CD4-positive, alpha-beta T cell (primary cell): Measurements from ENCODE around the gene RBP5. TPM values are rescaled to one million over a fixed set of nuclear protein-coding genes. Genes with fewer than 3 reads are reported as not detected.

ENCODE experiments used
- ATAC-seq: fragments of 200-7000 bp; cut with Tn5 transposase; one replicate; pipeline ENCODE4 v1.10.0; 2022; ENCODE audit warnings: mild to moderate bottlenecking; ENCODE audit not compliant: poor library complexity
- CTCF ChIA-PET: fragments of 350-600 bp; sonication (Branson Sonifier 250); formaldehyde crosslinking; loops from one replicate; lab custom pipeline; 2021; ENCODE audit warnings: antibody characterized with exemption, inconsistent platforms; lab: Charles Lee
- POLR2A ChIA-PET: fragments of 350-600 bp; sonication (Branson Sonifier 250); formaldehyde crosslinking; loops from one replicate; lab custom pipeline; 2021; ENCODE audit warnings: antibody characterized with exemption, inconsistent platforms; lab: Charles Lee
- DNase-seq, 14 experiments: peaks; one replicate each; pipeline ENCODE4 v3.0.0-alpha.2; 2013 to 2020; ENCODE audit warnings: mixed read lengths in 2 of 14
- H3K27ac ChIP-seq, 2 donors: one replicate each; pipeline versions ENCODE4 v1.5.1 to v1.7.0; 2013; ENCODE audit warnings: low read length in 2 of 2, low read depth in 1 of 2, mild to moderate bottlenecking in 1 of 2
- H3K27me3 ChIP-seq, 2 experiments: 1 replicate in 1 of 2; 2 replicates in 1 of 2; pipeline versions ENCODE4 v1.6.1 to v1.7.0; 2013; ENCODE audit warnings: low read length in 2 of 2, control low read depth in 1 of 2, mild to moderate bottlenecking in 1 of 2, moderate library complexity in 1 of 2; ENCODE audit not compliant: insufficient read depth in 2 of 2, control insufficient read depth in 1 of 2
- H3K36me3 ChIP-seq: one replicate; pipeline ENCODE4 v1.6.1; 2013; ENCODE audit warnings: low read length, control low read depth; ENCODE audit not compliant: insufficient read depth
- H3K4me1 ChIP-seq: one replicate; pipeline ENCODE4 v1.6.1; 2013; ENCODE audit warnings: low read length, control low read depth; ENCODE audit not compliant: insufficient read depth
- H3K4me3 ChIP-seq: one replicate; pipeline ENCODE4 v1.5.1; 2013; ENCODE audit warnings: mild to moderate bottlenecking, low read length, moderate library complexity
- H3K9me3 ChIP-seq, 2 experiments: 1 replicate in 1 of 2; 2 replicates in 1 of 2; pipeline versions ENCODE4 v1.6.1 to v1.7.0; 2013; ENCODE audit warnings: low read length in 2 of 2, mild to moderate bottlenecking in 2 of 2, control low read depth in 1 of 2, moderate library complexity in 1 of 2; ENCODE audit not compliant: control insufficient read depth in 1 of 2, insufficient read depth in 1 of 2
- H3K27ac Mint-ChIP-seq: one replicate; pipeline ENCODE4 v1.8.0; 2020; ENCODE audit warnings: mixed read lengths
- H3K27me3 Mint-ChIP-seq: one replicate; pipeline ENCODE4 v1.8.0; 2021; ENCODE audit warnings: mixed read lengths
- H3K36me3 Mint-ChIP-seq: one replicate; pipeline ENCODE4 v1.8.0; 2021; ENCODE audit warnings: low read depth, mixed read lengths
- H3K4me1 Mint-ChIP-seq: one replicate; pipeline ENCODE4 v1.8.0; 2021; ENCODE audit warnings: low read depth, mixed read lengths
- H3K4me3 Mint-ChIP-seq: one replicate; pipeline ENCODE4 v1.8.0; 2020; ENCODE audit warnings: mild to moderate bottlenecking, mixed read lengths
- H3K9me3 Mint-ChIP-seq: one replicate; pipeline ENCODE4 v1.8.0; 2020; ENCODE audit warnings: mixed read lengths
- CTCF ChIP-seq: fragments of 200-600 bp; IDR thresholded peaks from one replicate; pipeline ENCODE4 v1.8.0; 2022; ENCODE audit warnings: antibody characterized with exemption, mild to moderate bottlenecking
- intact Hi-C, 2 experiments: fragments of 100-400 bp; cut with DNase I in 1 of 2; cut with micrococcal nuclease in 1 of 2; formaldehyde crosslinking; loops; one replicate each; pipeline versions ENCODE4 v1.15.1 to v1.9.0; 2023 to 2025; cut with DNase I, micrococcal nuclease
- total RNA-seq, 174 experiments: library from RNA in 2 of 174; stranded (reverse) in 2 of 174; gene quantifications; one replicate each; pipeline ENCODE4 v1.2.3 and lab custom pipeline; 2021 to 2026

The RBP5 gene
- total RNA-seq, 2 experiments from 2014 or later: not detected

GRCh38 chr12:7143564-7143963 lies 14.9 kb upstream of the RBP5 start:
- ChIA-PET POLR2A (interaction anchor here (0.8 kb wide), 1 partner anchor 198 kb away, joined by 3 read pairs; no protein-coding TSS in a partner anchor), CTCF (no interaction called here)
- H3K4me1 Mint-ChIP-seq: no peaks in the 10 kb centered on the region
- ATAC-seq (no peak), DNase-seq (no peak)
- H3K9me3 Mint-ChIP-seq: no peaks in the 10 kb centered on the region
- H3K4me3 Mint-ChIP-seq: no peak overlapping the region
- no peak overlapping the region for H3K4me3 ChIP-seq
- H3K4me1 ChIP-seq: no peaks in the 10 kb centered on the region
- H3K9me3 ChIP-seq: no peaks in the 10 kb centered on the region
- H3K27me3 Mint-ChIP-seq: no peaks in the 10 kb centered on the region
- H3K36me3 ChIP-seq: peaks cover 60% of the 10 kb centered on the region
- peaks cover 72% of the 10 kb centered on the region for H3K36me3 Mint-ChIP-seq
- H3K27ac Mint-ChIP-seq: no peak overlapping the region
- H3K27me3 ChIP-seq: no peaks in the 10 kb centered on the region
- no peak for TF ChIP-seq CTCF
- H3K27ac ChIP-seq: no peak overlapping the region
- intact Hi-C loops: loop anchor here in 1 of 2 experiments (2.0 kb wide), 1 partner anchor 317 kb away; no protein-coding TSS in a partner anchor

DNA sequence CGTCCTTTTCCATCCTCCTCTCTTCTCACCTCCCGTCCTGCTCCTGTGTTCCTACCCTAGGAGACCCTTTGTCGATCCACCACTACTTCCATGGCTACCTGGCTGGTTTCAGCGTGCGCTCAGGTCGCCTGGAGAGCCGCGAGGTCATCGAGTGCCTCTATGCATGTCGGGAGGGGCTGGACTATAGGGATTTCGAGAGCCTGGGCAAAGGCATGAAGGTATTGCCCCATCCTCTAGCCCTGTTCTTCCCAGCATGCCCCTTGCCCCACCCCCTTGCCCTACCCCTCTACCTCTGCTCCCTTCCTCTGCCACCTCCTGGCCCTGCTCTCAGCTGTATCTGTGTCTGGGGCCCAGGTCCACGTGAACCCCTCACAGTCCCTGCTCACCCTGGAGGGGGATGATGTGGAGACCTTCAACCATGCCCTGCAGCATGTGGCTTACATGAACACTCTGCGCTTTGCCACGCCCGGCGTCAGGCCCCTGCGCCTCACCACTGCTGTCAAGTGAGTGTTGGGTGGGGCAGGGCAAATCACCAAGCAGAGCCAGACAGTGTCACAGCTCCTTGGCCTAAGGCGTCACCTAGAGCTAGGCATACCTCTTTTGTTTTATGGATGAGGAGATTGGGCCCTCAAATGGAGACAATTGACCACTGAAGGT lies 14.2 kb upstream of the RBP5 start:
- H3K9me3 ChIP-seq: no peaks in the 10 kb centered on the region
- TF ChIP-seq CTCF: no peak
- ChIA-PET POLR2A (no interaction called here), CTCF (interaction anchor here (1.6 kb wide), 1 partner anchor 47 kb away, joined by 6 read pairs; the partner anchor contains the start of gene PEX5)
- DNase-seq (no peak), ATAC-seq (no peak)
- peaks cover 59% of the 10 kb centered on the region for H3K36me3 ChIP-seq
- Mint-ChIP-seq H3K36me3 (peaks cover 72% of the 10 kb centered on the region), H3K27ac (no peak overlapping the region), H3K27me3 (no peaks in the 10 kb centered on the region), H3K9me3 (no peaks in the 10 kb centered on the region), H3K4me1 (no peaks in the 10 kb centered on the region), H3K4me3 (no peak overlapping the region)
- H3K27me3 ChIP-seq: no peaks in the 10 kb centered on the region
- no peak overlapping the region for H3K27ac ChIP-seq
- H3K4me1 ChIP-seq: no peaks in the 10 kb centered on the region
- H3K4me3 ChIP-seq: no peak overlapping the region
- intact Hi-C loops: loop anchor here (1.0 to 2.0 kb wide), 3 partner anchors 45 to 495 kb away; no protein-coding TSS in a partner anchor

DNA sequence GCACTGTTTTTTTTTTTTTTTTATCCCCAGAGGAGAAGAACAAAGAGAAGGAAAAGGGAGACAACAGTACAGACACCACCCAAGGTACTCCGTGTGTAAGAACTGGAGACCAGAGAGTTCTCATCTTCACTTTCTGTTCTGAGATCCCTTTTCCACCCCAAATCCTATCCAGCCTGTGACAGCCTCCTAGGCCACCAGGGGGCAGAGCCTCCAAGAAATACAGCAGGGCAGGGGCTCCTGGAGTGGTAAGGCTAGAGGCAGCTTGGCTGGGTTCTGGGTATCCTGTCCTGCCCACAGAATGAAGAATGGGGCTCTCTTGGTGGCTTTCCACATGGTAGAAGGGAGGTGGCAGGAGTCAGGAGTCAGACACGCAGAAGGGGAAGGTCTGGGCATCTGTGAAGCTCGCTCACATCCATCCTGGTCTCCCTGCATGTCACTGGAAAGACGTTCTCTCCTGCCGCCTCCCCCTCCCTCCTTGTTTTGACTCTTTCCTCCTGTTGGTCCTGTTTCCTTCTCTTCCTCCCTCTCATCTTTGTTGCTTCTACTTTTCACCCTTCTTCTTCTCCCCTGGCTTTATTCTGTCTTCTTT lies 13.5 kb upstream of the RBP5 start:
- H3K36me3 Mint-ChIP-seq: peaks cover 77% of the 10 kb centered on the region

More for the DNA sequence above, 13.5 kb upstream of the RBP5 start:
- Histone ChIP-seq H3K27ac (no peak overlapping the region), H3K9me3 (no peaks in the 10 kb centered on the region), H3K36me3 (peaks cover 63% of the 10 kb centered on the region), H3K4me1 (no peaks in the 10 kb centered on the region), H3K27me3 (no peaks in the 10 kb centered on the region), H3K4me3 (no peak overlapping the region)
- ChIA-PET POLR2A (no interaction called here), CTCF (interaction anchor here (0.6 to 1.6 kb wide), 3 partner anchors 17 to 47 kb away, joined by 3 to 6 read pairs (median 3); partner anchors contain the start of gene PEX5)
- no peaks in the 10 kb centered on the region for H3K9me3 Mint-ChIP-seq
- TF ChIP-seq CTCF: peak; percentile 48
- H3K27me3 Mint-ChIP-seq: no peaks in the 10 kb centered on the region
- H3K4me1 Mint-ChIP-seq: no peaks in the 10 kb centered on the region
- H3K4me3 Mint-ChIP-seq: no peak overlapping the region
- H3K27ac Mint-ChIP-seq: no peak overlapping the region
- DNase-seq (peak; percentile 20 to 70 (median 48)), ATAC-seq (peak; percentile 90)
- intact Hi-C loops: loop anchor here (1.0 to 2.0 kb wide), 3 partner anchors 46 to 496 kb away; no protein-coding TSS in a partner anchor
